ENCODE measurements around the gene SHC1.

Gene SHC1, protein sequence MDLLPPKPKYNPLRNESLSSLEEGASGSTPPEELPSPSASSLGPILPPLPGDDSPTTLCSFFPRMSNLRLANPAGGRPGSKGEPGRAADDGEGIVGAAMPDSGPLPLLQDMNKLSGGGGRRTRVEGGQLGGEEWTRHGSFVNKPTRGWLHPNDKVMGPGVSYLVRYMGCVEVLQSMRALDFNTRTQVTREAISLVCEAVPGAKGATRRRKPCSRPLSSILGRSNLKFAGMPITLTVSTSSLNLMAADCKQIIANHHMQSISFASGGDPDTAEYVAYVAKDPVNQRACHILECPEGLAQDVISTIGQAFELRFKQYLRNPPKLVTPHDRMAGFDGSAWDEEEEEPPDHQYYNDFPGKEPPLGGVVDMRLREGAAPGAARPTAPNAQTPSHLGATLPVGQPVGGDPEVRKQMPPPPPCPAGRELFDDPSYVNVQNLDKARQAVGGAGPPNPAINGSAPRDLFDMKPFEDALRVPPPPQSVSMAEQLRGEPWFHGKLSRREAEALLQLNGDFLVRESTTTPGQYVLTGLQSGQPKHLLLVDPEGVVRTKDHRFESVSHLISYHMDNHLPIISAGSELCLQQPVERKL

DNA sequence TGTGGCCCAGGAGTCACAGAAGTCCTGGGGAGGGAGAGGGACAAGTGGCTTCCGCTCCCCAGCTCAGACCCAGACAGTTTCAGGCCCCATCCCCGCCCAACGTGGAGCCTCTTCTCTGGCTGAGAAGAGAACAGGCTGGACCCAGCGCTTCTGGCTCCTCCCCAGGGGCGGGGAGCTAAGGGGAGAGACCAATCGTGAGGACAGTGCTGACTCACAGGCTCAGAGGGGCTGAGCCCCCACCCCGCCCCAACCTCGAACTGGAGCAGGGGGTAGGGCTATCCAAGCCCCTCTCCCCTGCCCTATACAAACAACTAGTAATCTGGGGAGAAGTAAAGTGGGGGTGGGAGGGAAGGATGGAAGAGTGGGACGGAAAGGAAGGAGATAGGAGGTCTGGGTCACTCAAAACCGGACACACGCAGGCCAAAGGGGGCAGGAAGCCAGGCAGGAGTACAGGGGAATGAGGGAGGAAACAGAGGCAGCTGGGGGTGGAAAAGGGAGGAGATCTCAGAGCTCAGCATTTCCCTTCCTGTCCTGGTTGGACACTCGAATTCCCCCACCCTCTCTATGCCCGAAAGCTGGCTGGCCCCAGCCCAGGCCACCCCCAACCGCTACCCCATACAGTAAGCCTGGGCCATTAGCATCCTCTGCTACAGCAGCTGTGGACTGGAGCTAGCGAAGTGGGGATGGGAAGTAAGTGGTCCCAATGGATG lies at the start of gene SHC1:
TSS of gene SHC1 (minus strand) at position 117 of the 710 bp plus-strand sequence. CDS start 221 bp downstream, outside the sequence.
- peaks cover 0 to 2% (median 0%) of the 10 kb centered on the region in 5 donors for H3K9me3 ChIP-seq (ENCODE audit: control insufficient read depth in 5 of 5, low read length in 5 of 5)
- peaks cover 33 to 80% (median 67%) of the 10 kb centered on the region in 5 donors for H3K4me1 ChIP-seq (ENCODE audit: control insufficient read depth in 5 of 5, insufficient read depth in 5 of 5, low read length in 5 of 5)
- peaks cover 0 to 11% (median 0%) of the 10 kb centered on the region in 5 donors for H3K27me3 ChIP-seq (ENCODE audit: control insufficient read depth in 5 of 5, insufficient read depth in 4 of 5, low read length in 5 of 5)
- peak within 1 kb of the TSS; percentile 77 to 94 (median 81) for H3K9ac ChIP-seq (ENCODE audit: low read length in 5 of 5)
- H3K36me3 ChIP-seq (ENCODE audit: control insufficient read depth in 5 of 5, insufficient read depth in 5 of 5, low read length in 5 of 5): peaks cover 0 to 35% (median 32%) of the 10 kb centered on the region in 5 donors
- H3K27ac ChIP-seq (ENCODE audit: low read depth, low read length): peak within 1 kb of the TSS; percentile 97
- peak within 1 kb of the TSS; percentile 54 to 69 (median 68) for H3K4me3 ChIP-seq (ENCODE audit: low read depth in 1 of 5, low read length in 5 of 5)

DNA sequence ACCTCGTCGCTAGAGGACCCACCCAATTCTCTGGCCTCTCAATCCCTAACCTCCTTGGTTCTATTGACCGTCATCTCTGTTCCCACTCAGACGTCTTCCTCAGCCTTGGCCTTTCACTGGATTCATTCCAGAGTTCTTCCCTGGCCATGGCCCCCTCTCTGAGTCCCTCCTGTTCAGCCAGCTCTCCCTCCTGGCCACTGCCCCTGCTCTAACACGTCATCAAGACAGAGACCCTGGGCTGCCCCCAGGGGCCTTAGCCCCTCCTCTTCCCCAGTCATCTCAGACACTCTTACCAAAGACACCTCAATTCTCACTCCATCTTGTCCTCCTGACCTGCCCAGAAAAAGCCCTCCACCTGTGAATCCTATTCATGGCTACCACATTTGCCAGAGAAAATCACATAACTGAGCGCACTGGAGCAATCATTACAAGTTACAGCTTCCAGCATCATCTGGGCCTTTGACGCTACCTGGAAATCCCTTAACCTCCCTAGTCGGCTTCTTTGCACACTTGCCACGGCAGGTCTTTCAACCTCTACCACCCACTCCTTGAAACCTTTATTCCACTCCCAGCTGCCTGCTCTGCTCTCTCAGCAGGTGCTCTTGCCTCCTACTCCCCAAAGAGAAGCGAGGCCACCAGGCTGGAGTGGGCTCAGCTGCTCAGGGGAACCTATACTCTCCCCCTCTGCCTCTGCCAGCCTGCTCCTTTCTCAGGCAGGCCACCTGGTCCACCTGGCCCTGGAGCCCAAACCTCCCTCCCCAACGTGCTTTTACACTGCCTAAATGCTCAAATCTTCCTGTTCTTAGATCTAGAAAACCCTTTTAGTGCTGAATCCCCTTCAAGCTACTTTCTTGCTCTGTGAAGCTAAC lies 49.1 kb upstream of the SHC1 start:
- H3K36me3 ChIP-seq (ENCODE audit: control insufficient read depth in 5 of 5, insufficient read depth in 5 of 5, low read length in 5 of 5): peaks cover 0 to 21% (median 17%) of the 10 kb centered on the region in 5 donors
- no peaks in the 10 kb centered on the region for H3K27me3 ChIP-seq (ENCODE audit: control insufficient read depth in 5 of 5, insufficient read depth in 4 of 5, low read length in 5 of 5)
- H3K9ac ChIP-seq (ENCODE audit: low read length in 5 of 5): peak overlapping the region in 1 of 5 donors; percentile 58
- H3K9me3 ChIP-seq (ENCODE audit: control insufficient read depth in 5 of 5, low read length in 5 of 5): no peaks in the 10 kb centered on the region
- no peak overlapping the region for H3K4me3 ChIP-seq (ENCODE audit: low read depth in 1 of 5, low read length in 5 of 5)
- no peak overlapping the region for H3K27ac ChIP-seq (ENCODE audit: low read depth, low read length)
- H3K4me1 ChIP-seq (ENCODE audit: control insufficient read depth in 5 of 5, insufficient read depth in 5 of 5, low read length in 5 of 5): peaks cover 0 to 33% (median 27%) of the 10 kb centered on the region in 5 donors

DNA sequence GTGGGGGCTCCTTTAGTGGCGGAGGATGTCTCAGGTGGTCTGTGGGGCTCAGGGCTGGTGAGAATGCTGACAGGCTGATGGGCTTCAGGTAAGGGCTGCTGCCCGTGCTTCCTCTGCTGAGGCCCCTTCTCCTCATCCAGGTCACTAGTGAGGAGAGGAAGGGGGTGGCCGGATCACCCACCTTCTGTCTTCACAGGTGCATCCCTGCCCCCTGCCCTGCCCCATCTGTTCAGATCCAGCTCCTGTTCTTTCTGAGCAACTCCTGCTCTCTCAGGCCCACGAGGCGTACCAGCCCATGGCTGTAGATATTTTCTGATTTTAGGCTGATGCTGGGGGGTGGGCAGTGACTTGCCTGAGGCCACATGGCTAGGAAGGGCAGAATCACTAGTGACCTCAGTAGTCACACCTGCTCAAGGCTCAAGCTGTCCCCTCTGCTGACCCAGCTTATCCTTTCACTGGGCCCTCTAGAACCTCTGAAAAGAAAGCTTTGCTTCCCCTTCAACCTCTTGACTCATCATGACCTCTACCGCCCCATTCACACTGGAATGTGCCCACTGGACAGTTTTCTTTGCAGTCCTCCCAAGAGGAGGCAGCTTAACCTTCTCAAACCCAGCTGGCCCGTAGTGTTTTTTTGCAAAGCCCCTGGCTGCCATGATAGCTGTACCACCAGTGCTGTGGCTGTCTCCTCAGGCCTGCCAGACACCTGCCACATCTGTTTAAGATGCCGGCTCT lies 48.2 kb upstream of the SHC1 start:
- Histone ChIP-seq H3K4me3 (ENCODE audit: low read depth in 1 of 5, low read length in 5 of 5) (peak overlapping the region in 1 of 5 donors; percentile 9), H3K4me1 (ENCODE audit: control insufficient read depth in 5 of 5, insufficient read depth in 5 of 5, low read length in 5 of 5) (peaks cover 0 to 35% (median 27%) of the 10 kb centered on the region in 5 donors), H3K27ac (ENCODE audit: low read depth, low read length) (peak overlapping the region; percentile 96), H3K9me3 (ENCODE audit: control insufficient read depth in 5 of 5, low read length in 5 of 5) (no peaks in the 10 kb centered on the region), H3K36me3 (ENCODE audit: control insufficient read depth in 5 of 5, insufficient read depth in 5 of 5, low read length in 5 of 5) (peaks cover 0 to 29% (median 21%) of the 10 kb centered on the region in 5 donors), H3K9ac (ENCODE audit: low read length in 5 of 5) (peak overlapping the region in 3 of 5 donors; percentile 43 to 66 (median 58)), H3K27me3 (ENCODE audit: control insufficient read depth in 5 of 5, insufficient read depth in 4 of 5, low read length in 5 of 5) (no peaks in the 10 kb centered on the region)

DNA sequence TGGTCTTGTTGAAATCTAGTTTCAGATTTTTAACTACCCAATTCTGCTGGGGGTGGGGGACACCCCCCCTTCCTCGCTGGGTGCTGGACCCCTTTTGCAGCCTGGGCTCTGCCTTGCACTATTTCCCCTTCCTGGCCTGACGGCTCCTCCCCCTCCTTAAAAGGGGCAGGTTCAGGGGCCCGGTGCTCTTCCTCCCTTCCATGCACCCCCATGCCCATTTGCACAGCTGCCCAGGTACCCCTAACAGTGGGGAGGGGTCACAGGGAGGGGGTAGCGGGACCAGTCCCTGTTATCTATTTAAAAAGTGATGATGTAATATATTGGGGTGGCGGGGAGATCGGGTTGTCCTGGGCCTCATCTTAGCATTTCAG lies 47.4 kb upstream of the SHC1 start:
- Histone ChIP-seq H3K9me3 (ENCODE audit: control insufficient read depth in 5 of 5, low read length in 5 of 5) (no peaks in the 10 kb centered on the region), H3K27me3 (ENCODE audit: control insufficient read depth in 5 of 5, insufficient read depth in 4 of 5, low read length in 5 of 5) (no peaks in the 10 kb centered on the region), H3K4me1 (ENCODE audit: control insufficient read depth in 5 of 5, insufficient read depth in 5 of 5, low read length in 5 of 5) (peaks cover 0 to 40% (median 32%) of the 10 kb centered on the region in 5 donors), H3K27ac (ENCODE audit: low read depth, low read length) (peak overlapping the region; percentile 96), H3K4me3 (ENCODE audit: low read depth in 1 of 5, low read length in 5 of 5) (peak overlapping the region in 4 of 5 donors; percentile 51 to 62 (median 56)), H3K36me3 (ENCODE audit: control insufficient read depth in 5 of 5, insufficient read depth in 5 of 5, low read length in 5 of 5) (peaks cover 0 to 29% (median 21%) of the 10 kb centered on the region in 5 donors), H3K9ac (ENCODE audit: low read length in 5 of 5) (peak overlapping the region in 4 of 5 donors; percentile 58 to 77 (median 66))

DNA sequence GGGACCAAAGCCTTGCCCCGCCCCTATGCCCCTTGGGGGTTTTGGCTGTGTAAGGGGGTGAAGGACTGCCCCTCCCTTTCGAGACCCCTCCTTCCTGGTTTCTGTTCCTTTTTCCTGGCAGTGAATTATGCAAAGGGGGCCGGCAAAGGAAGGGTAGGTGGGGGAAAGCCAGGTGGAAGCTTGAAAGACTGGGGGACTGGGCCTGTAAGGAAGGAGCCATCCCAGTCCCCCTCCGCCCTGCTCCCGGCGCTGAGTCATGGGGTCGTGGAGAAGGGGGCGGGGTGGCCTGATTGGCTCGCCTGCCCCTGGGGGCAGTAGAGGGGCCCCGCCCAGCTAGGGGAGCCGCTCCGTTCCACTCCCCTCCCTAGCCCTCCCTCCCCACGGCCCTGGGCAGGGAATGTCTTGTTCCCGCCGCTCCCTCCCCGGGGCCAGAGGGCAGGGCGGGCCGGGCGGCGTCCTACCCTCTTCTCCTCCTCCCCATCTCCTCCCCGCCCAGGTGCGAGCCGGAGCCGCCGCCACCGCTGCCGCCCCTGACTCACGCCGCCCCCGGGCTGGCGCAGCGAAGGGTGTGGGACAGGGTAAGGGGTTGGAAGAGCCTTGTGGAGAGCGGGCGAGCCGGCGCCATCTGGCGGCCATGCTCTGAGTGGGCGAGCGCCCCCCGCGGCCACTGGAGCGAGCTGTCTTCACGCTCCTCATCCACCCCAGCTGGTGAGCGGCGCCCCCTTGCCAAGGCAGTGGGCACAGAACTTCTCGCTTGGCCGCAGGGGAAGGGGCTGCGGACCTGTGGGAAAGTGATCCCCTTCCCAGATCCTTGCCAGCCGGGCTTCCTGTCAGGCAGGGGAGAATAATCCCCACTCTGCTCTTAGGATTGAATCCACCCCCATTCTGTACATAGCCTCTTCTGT lies 46.7 kb upstream of the SHC1 start:
- Histone ChIP-seq H3K36me3 (ENCODE audit: control insufficient read depth in 5 of 5, insufficient read depth in 5 of 5, low read length in 5 of 5) (peaks cover 0 to 29% (median 21%) of the 10 kb centered on the region in 5 donors), H3K27me3 (ENCODE audit: control insufficient read depth in 5 of 5, insufficient read depth in 4 of 5, low read length in 5 of 5) (no peaks in the 10 kb centered on the region), H3K4me1 (ENCODE audit: control insufficient read depth in 5 of 5, insufficient read depth in 5 of 5, low read length in 5 of 5) (peaks cover 2 to 47% (median 38%) of the 10 kb centered on the region in 5 donors), H3K9ac (ENCODE audit: low read length in 5 of 5) (peak overlapping the region in 4 of 5 donors; percentile 65 to 77 (median 66)), H3K9me3 (ENCODE audit: control insufficient read depth in 5 of 5, low read length in 5 of 5) (no peaks in the 10 kb centered on the region), H3K27ac (ENCODE audit: low read depth, low read length) (peak overlapping the region; percentile 96), H3K4me3 (ENCODE audit: low read depth in 1 of 5, low read length in 5 of 5) (peak overlapping the region in 4 of 5 donors; percentile 51 to 62 (median 56))

DNA sequence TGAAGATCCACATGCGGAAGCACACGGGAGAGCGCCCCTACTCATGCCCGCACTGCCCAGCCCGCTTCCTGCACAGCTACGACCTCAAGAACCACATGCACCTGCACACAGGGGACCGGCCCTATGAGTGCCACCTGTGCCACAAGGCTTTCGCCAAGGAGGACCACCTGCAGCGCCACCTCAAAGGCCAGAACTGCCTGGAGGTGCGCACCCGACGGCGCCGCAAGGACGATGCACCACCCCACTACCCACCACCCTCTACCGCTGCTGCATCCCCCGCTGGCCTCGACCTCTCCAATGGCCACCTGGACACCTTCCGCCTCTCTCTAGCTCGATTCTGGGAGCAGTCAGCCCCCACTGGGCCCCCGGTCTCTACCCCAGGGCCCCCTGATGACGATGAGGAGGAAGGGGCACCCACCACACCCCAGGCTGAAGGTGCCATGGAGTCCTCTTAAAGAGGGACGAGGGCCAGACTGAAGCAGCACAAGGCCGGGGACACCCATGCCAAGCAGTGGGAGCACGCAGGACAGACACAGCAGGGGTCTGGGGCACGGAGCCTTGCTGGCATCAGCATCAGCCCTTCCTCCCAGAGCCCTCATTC lies 45.8 kb upstream of the SHC1 start:
- Histone ChIP-seq H3K4me3 (ENCODE audit: low read depth in 1 of 5, low read length in 5 of 5) (peak overlapping the region in 1 of 5 donors; percentile 62), H3K27ac (ENCODE audit: low read depth, low read length) (peak overlapping the region; percentile 96), H3K9ac (ENCODE audit: low read length in 5 of 5) (peak overlapping the region in 4 of 5 donors; percentile 65 to 77 (median 66)), H3K9me3 (ENCODE audit: control insufficient read depth in 5 of 5, low read length in 5 of 5) (no peaks in the 10 kb centered on the region), H3K27me3 (ENCODE audit: control insufficient read depth in 5 of 5, insufficient read depth in 4 of 5, low read length in 5 of 5) (no peaks in the 10 kb centered on the region), H3K36me3 (ENCODE audit: control insufficient read depth in 5 of 5, insufficient read depth in 5 of 5, low read length in 5 of 5) (peaks cover 0 to 29% (median 21%) of the 10 kb centered on the region in 5 donors), H3K4me1 (ENCODE audit: control insufficient read depth in 5 of 5, insufficient read depth in 5 of 5, low read length in 5 of 5) (peaks cover 7 to 56% (median 48%) of the 10 kb centered on the region in 5 donors)

DNA sequence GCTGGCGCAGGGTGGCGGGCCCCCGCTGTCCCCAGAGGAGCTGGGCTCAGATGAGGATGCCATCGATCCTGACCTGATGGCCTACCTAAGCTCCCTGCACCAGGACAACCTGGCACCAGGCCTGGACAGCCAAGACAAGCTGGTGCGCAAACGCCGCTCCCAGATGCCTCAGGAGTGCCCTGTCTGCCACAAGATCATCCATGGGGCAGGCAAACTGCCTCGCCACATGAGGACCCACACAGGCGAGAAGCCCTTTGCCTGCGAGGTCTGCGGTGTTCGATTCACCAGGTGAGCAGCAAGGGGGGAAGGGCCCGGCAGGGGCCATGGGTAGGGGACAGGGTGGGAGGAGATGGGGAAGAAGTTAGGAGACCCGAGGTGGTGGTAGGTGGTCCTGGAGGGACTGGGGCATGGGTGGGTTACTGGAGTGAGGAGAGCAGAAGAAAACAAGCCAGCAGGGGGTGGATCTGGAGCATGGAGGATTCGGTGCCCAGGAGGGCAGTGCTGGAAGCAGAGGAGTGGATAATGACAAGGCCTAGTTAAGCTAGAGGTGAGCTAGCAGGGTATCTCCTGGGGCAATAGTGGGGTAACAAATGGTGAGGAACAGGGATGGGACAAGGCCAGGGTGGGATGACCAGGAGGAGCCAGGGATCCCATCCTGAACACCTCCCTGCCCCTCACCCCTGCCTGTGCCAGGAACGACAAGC lies 45.1 kb upstream of the SHC1 start:
- H3K4me1 ChIP-seq (ENCODE audit: control insufficient read depth in 5 of 5, insufficient read depth in 5 of 5, low read length in 5 of 5): peaks cover 7 to 63% (median 54%) of the 10 kb centered on the region in 5 donors
- H3K27ac ChIP-seq (ENCODE audit: low read depth, low read length): peak overlapping the region; percentile 96
- no peak overlapping the region for H3K4me3 ChIP-seq (ENCODE audit: low read depth in 1 of 5, low read length in 5 of 5)
- no peaks in the 10 kb centered on the region for H3K9me3 ChIP-seq (ENCODE audit: control insufficient read depth in 5 of 5, low read length in 5 of 5)
- H3K27me3 ChIP-seq (ENCODE audit: control insufficient read depth in 5 of 5, insufficient read depth in 4 of 5, low read length in 5 of 5): no peaks in the 10 kb centered on the region
- H3K9ac ChIP-seq (ENCODE audit: low read length in 5 of 5): no peak overlapping the region
- peaks cover 0 to 33% (median 21%) of the 10 kb centered on the region in 5 donors for H3K36me3 ChIP-seq (ENCODE audit: control insufficient read depth in 5 of 5, insufficient read depth in 5 of 5, low read length in 5 of 5)
